ENCODE measurements around the gene SEC22A. TPM values are rescaled to one million over a fixed set of nuclear protein-coding genes. Genes with fewer than 3 reads are reported as not detected.

Gene SEC22A
- total RNA-seq, 1 donor = 18.6 TPM

Other genes with a start within 250 kb of the SEC22A start
- 0.27 TPM for gene SEMA5B, start 174.2 kb upstream of the SEC22A start, total RNA-seq
- 20.2 TPM for gene PDIA5, start 134.9 kb upstream of the SEC22A start, total RNA-seq
- under 0.01 TPM for gene ADCY5, start 247.1 kb downstream of the SEC22A start, total RNA-seq